Measurements from ENCODE around the gene C1orf159. TPM values are rescaled to one million over a fixed set of nuclear protein-coding genes. Genes with fewer than 3 reads are reported as not detected.

The C1orf159 gene
- total RNA-seq (2022) (32.4 and 34.7 TPM in 2 replicates), Bru-seq, nascent RNA (percentile 77 among the genes with signal in this experiment), BruChase-seq, experiment 1, labeled RNA remaining after a 6-hour chase (percentile 96 among the genes with signal in this experiment), BruChase-seq, experiment 2, labeled RNA remaining after a 2-hour chase (percentile 96 among the genes with signal in this experiment)
- long read RNA-seq, partial matches to known transcripts: 2 of 33 reads
- long read RNA-seq, other reads (novel, unspliced or antisense): 29 of 33 reads

GRCh38 chr1:1115786-1116700 is at the start of gene C1orf159:
Gene C1orf159, minus strand, starts transcription at chr1:1116089. Its CDS starts 24,546 bp downstream, at chr1:1091543.
- H3K9me3 Mint-ChIP-seq (ENCODE audit: low read depth, unreplicated experiment): peaks cover 2% of the 10 kb centered on the region
- peak; percentile 96 for DNase-seq
- BruUV-seq (replicated peaks): no TSS peak
- intact Hi-C loops (cut with micrococcal nuclease; ENCODE audit: unreplicated experiment): loop anchor here (5.0 kb wide), 1 partner anchor 44 kb away; the partner anchor contains the start of gene RNF223
- H3K4me1 Mint-ChIP-seq (ENCODE audit: low read depth, unreplicated experiment): no peaks in the 10 kb centered on the region
- CTCF ChIA-PET: interaction anchor here (0.6 to 1.0 kb wide), 3 partner anchors 42 to 56 kb away, joined by 3 to 4 read pairs (median 3); partner anchors contain the start of gene RNF223
- TF ChIP-seq CTCF (IDR thresholded peaks at IDR 0.05; ENCODE audit: unreplicated experiment): no peak
- peaks cover 23% of the 10 kb centered on the region for H3K36me3 Mint-ChIP-seq (ENCODE audit: insufficient read depth, unreplicated experiment)
- H3K27ac Mint-ChIP-seq (ENCODE audit: unreplicated experiment): no peak within 1 kb of the TSS
- H3K4me3 Mint-ChIP-seq (ENCODE audit: low read depth, unreplicated experiment): peak within 1 kb of the TSS; percentile 77
- no peaks in the 10 kb centered on the region for H3K27me3 Mint-ChIP-seq (ENCODE audit: unreplicated experiment)

DNA sequence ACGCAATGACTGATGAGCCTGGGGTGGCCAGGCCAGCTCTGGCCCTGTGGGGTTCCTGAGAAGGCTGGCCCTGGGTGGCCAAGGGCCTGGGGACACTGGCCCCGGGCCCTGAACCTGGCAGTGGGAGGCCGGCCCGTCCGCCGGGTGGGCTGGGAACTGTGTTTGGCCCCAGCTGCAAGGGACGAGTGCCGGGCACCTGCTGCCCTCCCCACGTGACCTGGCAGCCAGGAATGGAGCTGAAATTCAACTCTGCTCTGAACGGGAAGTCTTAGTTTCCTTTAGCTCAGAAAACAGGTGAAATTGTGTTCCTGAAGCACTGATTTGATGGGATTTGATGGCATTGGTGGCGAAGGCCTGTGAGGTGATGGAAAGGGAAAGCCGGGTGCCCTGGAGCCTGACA is 49.6 kb upstream of the C1orf159 start:
- no peak for DNase-seq
- no peak for TF ChIP-seq CTCF (IDR thresholded peaks at IDR 0.05; ENCODE audit: unreplicated experiment)
- intact Hi-C loops (cut with micrococcal nuclease; ENCODE audit: unreplicated experiment): loop anchor here (10.0 kb wide), 1 partner anchor 69 kb away; the partner anchor contains the start of genes B3GALT6 and SDF4
- Mint-ChIP-seq H3K27me3 (ENCODE audit: unreplicated experiment) (no peaks in the 10 kb centered on the region), H3K27ac (ENCODE audit: unreplicated experiment) (peak overlapping the region; percentile 92), H3K4me1 (ENCODE audit: low read depth, unreplicated experiment) (peaks cover 9% of the 10 kb centered on the region), H3K4me3 (ENCODE audit: low read depth, unreplicated experiment) (peak overlapping the region; percentile 96), H3K9me3 (ENCODE audit: low read depth, unreplicated experiment) (no peaks in the 10 kb centered on the region), H3K36me3 (ENCODE audit: insufficient read depth, unreplicated experiment) (peaks cover 75% of the 10 kb centered on the region)
- CTCF ChIA-PET: interaction anchor here (1.0 kb wide), 1 partner anchor 28 kb away, joined by 3 read pairs; no protein-coding TSS in a partner anchor
- BruUV-seq (replicated peaks): no TSS peak

DNA sequence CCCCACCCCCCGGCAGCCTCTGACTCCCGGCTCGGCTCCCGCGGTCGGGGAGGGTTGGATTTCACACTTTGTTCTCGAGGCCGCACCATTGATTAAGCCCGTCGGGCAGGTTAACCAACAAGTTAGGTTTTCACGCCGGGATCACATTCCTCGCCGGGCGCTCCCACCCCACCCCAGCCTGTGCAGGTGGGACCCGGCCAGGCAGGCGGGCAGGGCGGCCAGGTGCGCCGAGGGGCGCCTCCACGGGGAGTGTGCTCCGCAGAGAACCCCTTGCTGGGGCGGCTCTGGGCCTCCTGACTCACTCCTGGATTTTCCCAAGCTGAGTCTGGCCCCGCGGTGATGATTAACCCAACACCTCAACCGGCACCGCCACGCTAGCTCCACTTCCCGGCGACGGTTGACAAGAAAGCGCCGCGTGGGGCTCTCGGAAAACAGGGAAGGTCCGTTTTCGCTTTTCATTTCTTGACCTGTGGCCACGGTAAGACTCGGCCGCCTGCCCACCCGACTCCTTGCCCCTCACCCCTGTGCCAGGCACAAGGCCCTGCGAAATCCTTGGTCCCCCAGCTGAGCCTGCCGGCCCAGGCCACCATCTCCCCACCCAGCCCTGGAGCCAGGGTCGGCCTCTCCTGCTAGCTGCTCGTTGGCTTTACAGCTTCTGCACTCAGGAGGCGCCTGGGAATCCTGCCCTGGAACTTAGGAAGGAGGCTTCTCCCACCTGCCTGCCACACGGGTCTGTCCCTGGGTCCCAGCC is 49.0 kb upstream of the C1orf159 start:
- peak overlapping the region; percentile 92 for H3K27ac Mint-ChIP-seq (ENCODE audit: unreplicated experiment)
- peaks cover 73% of the 10 kb centered on the region for H3K36me3 Mint-ChIP-seq (ENCODE audit: insufficient read depth, unreplicated experiment)
- peak; percentile 66 for DNase-seq
- CTCF ChIA-PET: interaction anchor here (1.0 kb wide), 1 partner anchor 28 kb away, joined by 3 read pairs; no protein-coding TSS in a partner anchor
- no TSS peak for BruUV-seq (replicated peaks)
- no peak for TF ChIP-seq CTCF (IDR thresholded peaks at IDR 0.05; ENCODE audit: unreplicated experiment)
- no peaks in the 10 kb centered on the region for H3K27me3 Mint-ChIP-seq (ENCODE audit: unreplicated experiment)
- H3K9me3 Mint-ChIP-seq (ENCODE audit: low read depth, unreplicated experiment): no peaks in the 10 kb centered on the region
- peak overlapping the region; percentile 96 for H3K4me3 Mint-ChIP-seq (ENCODE audit: low read depth, unreplicated experiment)
- peaks cover 9% of the 10 kb centered on the region for H3K4me1 Mint-ChIP-seq (ENCODE audit: low read depth, unreplicated experiment)
- intact Hi-C loops (cut with micrococcal nuclease; ENCODE audit: unreplicated experiment): loop anchor here (10.0 kb wide), 1 partner anchor 70 kb away; the partner anchor contains the start of genes B3GALT6 and SDF4

DNA sequence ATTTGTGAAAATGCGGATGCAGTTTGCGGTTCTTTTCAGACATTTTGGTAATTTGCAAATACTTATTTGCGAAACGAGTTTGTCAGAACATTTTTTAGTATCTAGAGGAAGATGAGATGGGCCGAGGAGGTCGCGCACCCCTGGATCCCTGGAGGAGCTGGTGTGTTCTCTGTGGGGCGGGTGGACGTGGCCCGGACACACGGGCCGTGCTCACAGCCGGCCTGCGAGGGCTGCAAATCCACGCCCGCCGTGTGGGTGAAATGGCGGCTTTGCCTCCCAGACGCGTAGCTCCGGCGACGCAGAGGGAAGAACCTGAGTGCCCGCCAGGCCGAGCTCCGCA is 48.4 kb upstream of the C1orf159 start:
- Mint-ChIP-seq H3K36me3 (ENCODE audit: insufficient read depth, unreplicated experiment) (peaks cover 69% of the 10 kb centered on the region), H3K27ac (ENCODE audit: unreplicated experiment) (peak overlapping the region; percentile 92), H3K27me3 (ENCODE audit: unreplicated experiment) (no peaks in the 10 kb centered on the region), H3K4me1 (ENCODE audit: low read depth, unreplicated experiment) (peaks cover 9% of the 10 kb centered on the region), H3K4me3 (ENCODE audit: low read depth, unreplicated experiment) (peak overlapping the region; percentile 96), H3K9me3 (ENCODE audit: low read depth, unreplicated experiment) (no peaks in the 10 kb centered on the region)
- TSS peak; percentile 92 for BruUV-seq (replicated peaks)
- intact Hi-C loops (cut with micrococcal nuclease; ENCODE audit: unreplicated experiment): loop anchor here (10.0 kb wide), 1 partner anchor 70 kb away; the partner anchor contains the start of genes B3GALT6 and SDF4
- no peak for DNase-seq
- no peak for TF ChIP-seq CTCF (IDR thresholded peaks at IDR 0.05; ENCODE audit: unreplicated experiment)
- CTCF ChIA-PET: interaction anchor here (1.9 kb wide), 1 partner anchor 42 kb away, joined by 8 read pairs; no protein-coding TSS in a partner anchor

All from Calu3 (cell line).